ENCODE results near the gene HEXIM2.

The HEXIM2 gene

DNA sequence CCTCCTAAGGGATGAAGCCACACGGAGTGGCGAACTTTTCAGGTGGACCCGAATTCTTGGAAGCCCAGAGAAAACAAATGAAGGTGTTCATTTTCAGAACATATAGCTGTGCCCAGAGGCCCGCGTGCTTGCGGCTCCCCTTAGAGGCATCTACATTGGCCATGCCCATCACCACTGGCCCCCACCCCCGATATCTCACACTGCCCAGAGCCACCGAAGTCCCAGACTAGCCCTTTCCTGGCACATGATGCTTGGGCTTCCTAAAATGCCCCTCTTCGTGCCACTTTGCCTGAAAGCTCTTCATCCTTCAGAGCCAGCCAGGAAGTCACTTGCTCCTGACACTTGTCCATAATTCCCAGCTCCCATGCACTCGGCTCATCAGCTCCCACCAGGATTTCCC is 15.5 kb upstream of the HEXIM2 start:
- H3K27ac ChIP-seq (ENCODE audit: extremely low read depth, low read depth, low read length), result peak overlapping the region; percentile 92; the same call in 1 of the 2 replicates
- H3K9me3 ChIP-seq (ENCODE audit: control insufficient read depth, insufficient read depth, low read depth, low read length), result no peaks in the 10 kb centered on the region
- TF ChIP-seq ZNF140 (tag by site-specific recombination; IDR thresholded peaks at IDR 0.05), result no peak
- TF ChIP-seq ZNF654 (tag by site-specific recombination; IDR thresholded peaks at IDR 0.05; ENCODE audit: low read depth), result no peak
- TF ChIP-seq ZNF248 (tag by site-specific recombination; IDR thresholded peaks at IDR 0.05), result no peak
- no peak for TF ChIP-seq KLF10 (tag by site-specific recombination; IDR thresholded peaks at IDR 0.05)
- no peak for TF ChIP-seq ZNF623 (tag by site-specific recombination; IDR thresholded peaks at IDR 0.05)
- TF ChIP-seq ZNF221 (tag by site-specific recombination; IDR thresholded peaks at IDR 0.05; ENCODE audit: borderline replicate concordance), result no peak
- TF ChIP-seq SETDB1 (IDR thresholded peaks at IDR 0.05; ENCODE audit: insufficient read length, low read length), result no peak
- no peak for TF ChIP-seq ZNF530 (tag by site-specific recombination; IDR thresholded peaks at IDR 0.05; ENCODE audit: low read depth)
- TF ChIP-seq, protein P1, sequence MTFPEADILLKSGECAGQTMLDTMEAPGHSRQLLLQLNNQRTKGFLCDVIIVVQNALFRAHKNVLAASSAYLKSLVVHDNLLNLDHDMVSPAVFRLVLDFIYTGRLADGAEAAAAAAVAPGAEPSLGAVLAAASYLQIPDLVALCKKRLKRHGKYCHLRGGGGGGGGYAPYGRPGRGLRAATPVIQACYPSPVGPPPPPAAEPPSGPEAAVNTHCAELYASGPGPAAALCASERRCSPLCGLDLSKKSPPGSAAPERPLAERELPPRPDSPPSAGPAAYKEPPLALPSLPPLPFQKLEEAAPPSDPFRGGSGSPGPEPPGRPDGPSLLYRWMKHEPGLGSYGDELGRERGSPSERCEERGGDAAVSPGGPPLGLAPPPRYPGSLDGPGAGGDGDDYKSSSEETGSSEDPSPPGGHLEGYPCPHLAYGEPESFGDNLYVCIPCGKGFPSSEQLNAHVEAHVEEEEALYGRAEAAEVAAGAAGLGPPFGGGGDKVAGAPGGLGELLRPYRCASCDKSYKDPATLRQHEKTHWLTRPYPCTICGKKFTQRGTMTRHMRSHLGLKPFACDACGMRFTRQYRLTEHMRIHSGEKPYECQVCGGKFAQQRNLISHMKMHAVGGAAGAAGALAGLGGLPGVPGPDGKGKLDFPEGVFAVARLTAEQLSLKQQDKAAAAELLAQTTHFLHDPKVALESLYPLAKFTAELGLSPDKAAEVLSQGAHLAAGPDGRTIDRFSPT (tag by site-specific recombination; IDR thresholded peaks at IDR 0.05), result no peak
- no peak for TF ChIP-seq ZNF785 (tag by site-specific recombination; IDR thresholded peaks at IDR 0.05)
- TF ChIP-seq ZNF132 (tag by site-specific recombination; IDR thresholded peaks at IDR 0.05; ENCODE audit: borderline replicate concordance), result no peak
- H3K36me3 ChIP-seq (ENCODE audit: control insufficient read depth in 2 of 2, insufficient read depth in 1 of 2, low read length in 2 of 2), result peaks cover 0 to 6% of the 10 kb centered on the region in 2 experiments; a peak in 1 of 3 replicates
- H3K4me3 ChIP-seq (ENCODE audit: low read depth, low read length), result no peak overlapping the region
- ChIA-PET POLR2A (interaction anchor here (0.6 to 8.3 kb wide), 3 partner anchors 8 to 946 kb away, joined by 4 to 700 read pairs (median 192); partner anchors contain the start of genes ACBD4, ATXN7L3 and HEXIM2), CTCF (interaction anchor here (0.6 to 1.8 kb wide), 3 partner anchors 11 to 66 kb away, joined by 3 to 29 read pairs (median 11); partner anchors contain the start of gene ACBD4)
- peaks cover 4% of the 10 kb centered on the region; the same call in 1 of the 2 replicates for H3K4me1 ChIP-seq (ENCODE audit: control insufficient read depth, insufficient read depth, low read length)

DNA sequence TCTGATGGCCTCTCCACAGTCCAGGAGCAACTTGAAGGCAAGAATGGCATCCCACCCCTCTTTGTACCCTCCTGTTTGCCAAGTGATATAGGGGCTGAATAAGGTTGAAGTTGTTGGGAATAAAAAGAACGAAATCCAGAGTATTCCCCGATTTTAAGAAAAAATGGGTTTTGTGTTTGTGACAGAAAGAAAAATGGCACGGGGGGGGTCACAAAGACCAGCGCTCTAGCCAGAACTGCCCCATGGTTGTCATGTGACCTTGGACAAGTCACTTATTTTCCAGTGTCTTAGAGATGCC is 15.1 kb upstream of the HEXIM2 start:
- Histone ChIP-seq H3K4me1 (ENCODE audit: control insufficient read depth, insufficient read depth, low read length) (peaks cover 6% of the 10 kb centered on the region; the same call in 1 of the 2 replicates), H3K4me3 (ENCODE audit: low read depth, low read length) (peak overlapping the region; percentile 72), H3K27ac (ENCODE audit: extremely low read depth, low read depth, low read length) (peak overlapping the region; percentile 92), H3K36me3 (ENCODE audit: control insufficient read depth in 2 of 2, insufficient read depth in 1 of 2, low read length in 2 of 2) (peaks cover 0 to 6% of the 10 kb centered on the region in 2 experiments; a peak in 1 of 3 replicates), H3K9me3 (ENCODE audit: control insufficient read depth, insufficient read depth, low read depth, low read length) (no peaks in the 10 kb centered on the region)
- ChIA-PET CTCF (interaction anchor here (0.6 to 1.8 kb wide), 3 partner anchors 11 to 67 kb away, joined by 3 to 29 read pairs (median 11); partner anchors contain the start of gene ACBD4), POLR2A (interaction anchor here (0.6 to 8.3 kb wide), 3 partner anchors 9 to 947 kb away, joined by 4 to 700 read pairs (median 192); partner anchors contain the start of genes ACBD4, ATXN7L3 and HEXIM2)
- TF ChIP-seq, protein P2, sequence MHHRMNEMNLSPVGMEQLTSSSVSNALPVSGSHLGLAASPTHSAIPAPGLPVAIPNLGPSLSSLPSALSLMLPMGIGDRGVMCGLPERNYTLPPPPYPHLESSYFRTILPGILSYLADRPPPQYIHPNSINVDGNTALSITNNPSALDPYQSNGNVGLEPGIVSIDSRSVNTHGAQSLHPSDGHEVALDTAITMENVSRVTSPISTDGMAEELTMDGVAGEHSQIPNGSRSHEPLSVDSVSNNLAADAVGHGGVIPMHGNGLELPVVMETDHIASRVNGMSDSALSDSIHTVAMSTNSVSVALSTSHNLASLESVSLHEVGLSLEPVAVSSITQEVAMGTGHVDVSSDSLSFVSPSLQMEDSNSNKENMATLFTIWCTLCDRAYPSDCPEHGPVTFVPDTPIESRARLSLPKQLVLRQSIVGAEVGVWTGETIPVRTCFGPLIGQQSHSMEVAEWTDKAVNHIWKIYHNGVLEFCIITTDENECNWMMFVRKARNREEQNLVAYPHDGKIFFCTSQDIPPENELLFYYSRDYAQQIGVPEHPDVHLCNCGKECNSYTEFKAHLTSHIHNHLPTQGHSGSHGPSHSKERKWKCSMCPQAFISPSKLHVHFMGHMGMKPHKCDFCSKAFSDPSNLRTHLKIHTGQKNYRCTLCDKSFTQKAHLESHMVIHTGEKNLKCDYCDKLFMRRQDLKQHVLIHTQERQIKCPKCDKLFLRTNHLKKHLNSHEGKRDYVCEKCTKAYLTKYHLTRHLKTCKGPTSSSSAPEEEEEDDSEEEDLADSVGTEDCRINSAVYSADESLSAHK (tag by site-specific recombination; IDR thresholded peaks at IDR 0.05), result no peak
- TF ChIP-seq ZXDB (tag by site-specific recombination; IDR thresholded peaks at IDR 0.05) (no peak), ZNF132 (tag by site-specific recombination; IDR thresholded peaks at IDR 0.05; ENCODE audit: borderline replicate concordance) (no peak), ZNF184 (tag by site-specific recombination; IDR thresholded peaks at IDR 0.05) (no peak), MYNN (tag by site-specific recombination; IDR thresholded peaks at IDR 0.05; ENCODE audit: borderline replicate concordance) (no peak), ZNF544 (tag by site-specific recombination; IDR thresholded peaks at IDR 0.05) (no peak), ZNF2 (tag by site-specific recombination; IDR thresholded peaks at IDR 0.05) (no peak), ZNF621 (tag by site-specific recombination; IDR thresholded peaks at IDR 0.05) (no peak), SCRT2 (tag by site-specific recombination; IDR thresholded peaks at IDR 0.05) (no peak), ZNF571 (tag by site-specific recombination; IDR thresholded peaks at IDR 0.05) (no peak), HOXA7 (CRISPR knock-in tag; IDR thresholded peaks at IDR 0.05; ENCODE audit: borderline replicate concordance) (no peak), ZSCAN23 (tag by site-specific recombination; IDR thresholded peaks at IDR 0.05) (no peak), ZNF266 (tag by site-specific recombination; IDR thresholded peaks at IDR 0.05; ENCODE audit: low read depth) (no peak)

All from HEK293 (cell line).